HG03060 (cell line): ENCODE measurements around the gene HSPA4.
"Not testable (repeated sequence)": the region's sequence is repeated elsewhere in the genome, so short reads cannot be mapped to it uniquely, and the experiment has no call there.

Experiments used
- ATAC-seq: cut with Tn5 transposase; IDR thresholded peaks from one replicate; pipeline ENCODE4 v1.9.1; 2021; ENCODE audit warnings: low read depth, moderate number of reproducible peaks; ENCODE audit not compliant: unreplicated experiment

HSPA4 gene

GRCh38 chr5:133121080-133121479 lies 69.3 kb downstream of the HSPA4 start:
- ATAC-seq: no peak

GRCh38 chr5:133121611-133122150 lies 69.9 kb downstream of the HSPA4 start:
- no peak for ATAC-seq

GRCh38 chr5:133122711-133123110 lies 70.9 kb downstream of the HSPA4 start:
- ATAC-seq: no peak

- no peak for ATAC-seq
These were observed 71.5 kb downstream of the HSPA4 start for GRCh38 chr5:133123297-133123696.

- no peak for ATAC-seq
These were observed 73.1 kb downstream of the HSPA4 start for GRCh38 chr5:133124891-133125290.

GRCh38 chr5:133128066-133128465 lies 76.3 kb downstream of the HSPA4 start:
- no peak for ATAC-seq

GRCh38 chr5:133129289-133129688 lies 77.5 kb downstream of the HSPA4 start:
- ATAC-seq: no peak

GRCh38 chr5:133129950-133130349 lies 78.1 kb downstream of the HSPA4 start:
- ATAC-seq: no peak

GRCh38 chr5:133130387-133131118 lies 78.7 kb downstream of the HSPA4 start:
- ATAC-seq: no peak

GRCh38 chr5:133132717-133133116 lies 80.9 kb downstream of the HSPA4 start:
- no peak for ATAC-seq

GRCh38 chr5:133133241-133133640 lies 81.4 kb downstream of the HSPA4 start:
- not testable (repeated sequence) for ATAC-seq

GRCh38 chr5:133136890-133137289 lies 85.1 kb downstream of the HSPA4 start:
- not testable (repeated sequence) for ATAC-seq

GRCh38 chr5:133140311-133140710 lies 88.5 kb downstream of the HSPA4 start:
- ATAC-seq: no peak

- no peak for ATAC-seq
These were observed 89.9 kb downstream of the HSPA4 start for GRCh38 chr5:133141746-133142145.

GRCh38 chr5:133142782-133143181 lies 91.0 kb downstream of the HSPA4 start:
- ATAC-seq: no peak

- no peak for ATAC-seq
These were observed 92.6 kb downstream of the HSPA4 start for GRCh38 chr5:133144245-133144981.

- ATAC-seq: no peak
These were observed 93.8 kb downstream of the HSPA4 start for GRCh38 chr5:133145436-133146170.

GRCh38 chr5:133147411-133147810 lies 95.6 kb downstream of the HSPA4 start:
- no peak for ATAC-seq

- no peak for ATAC-seq
These were observed 96.2 kb downstream of the HSPA4 start for GRCh38 chr5:133147815-133148567.

GRCh38 chr5:133149345-133149744 lies 97.5 kb downstream of the HSPA4 start:
- ATAC-seq: no peak
